RPMI8226 (cell line): ENCODE measurements around the gene TSPAN31.

ENCODE experiments used
- DNase-seq: peaks from one replicate; pipeline ENCODE4 v3.0.0-alpha.2; 2015

TSPAN31 gene

DNA sequence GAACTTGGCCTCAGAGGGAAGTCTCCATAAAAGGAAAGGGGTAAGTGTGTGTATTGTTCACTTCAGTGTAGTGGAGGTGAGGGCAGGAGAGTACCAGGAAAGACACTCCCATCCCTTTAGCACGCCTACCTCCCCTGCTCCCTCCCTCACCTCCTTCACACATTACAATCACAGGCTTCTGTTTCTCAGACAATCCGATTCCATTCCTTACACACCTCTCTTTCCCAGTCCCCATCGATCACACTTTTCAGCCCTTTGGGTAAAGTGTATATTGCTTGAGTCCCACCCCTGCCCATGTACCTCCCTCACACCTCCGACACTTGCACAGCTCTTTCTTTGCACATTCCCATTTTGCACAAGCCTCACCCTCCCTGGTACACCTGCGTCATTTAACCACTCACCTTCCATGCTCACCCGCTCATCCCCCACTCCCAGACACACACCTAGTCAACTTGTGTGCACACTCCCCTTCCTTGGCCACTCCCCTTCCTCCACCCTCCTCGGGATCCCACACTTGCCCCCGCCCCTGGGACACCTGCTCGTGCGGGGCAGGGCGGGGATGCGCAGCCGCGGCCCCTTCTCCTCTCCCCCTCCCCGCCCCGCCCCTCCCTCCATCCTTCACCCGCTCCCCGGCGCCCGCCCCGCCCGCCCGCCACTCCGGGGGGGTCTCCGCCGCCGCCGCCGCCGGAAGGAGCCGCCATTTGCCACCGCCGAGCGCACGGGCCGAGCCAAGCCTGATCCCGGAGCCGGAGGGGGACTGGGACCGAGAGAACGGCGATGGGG is 9.8 kb downstream of the TSPAN31 start, which contains the start of gene MARCHF9:
TSS of gene MARCHF9 (plus strand) at position 693 of the 783 bp plus-strand sequence. CDS start 426 bp downstream, outside the sequence.
- DNase-seq: peak; percentile 96

DNA sequence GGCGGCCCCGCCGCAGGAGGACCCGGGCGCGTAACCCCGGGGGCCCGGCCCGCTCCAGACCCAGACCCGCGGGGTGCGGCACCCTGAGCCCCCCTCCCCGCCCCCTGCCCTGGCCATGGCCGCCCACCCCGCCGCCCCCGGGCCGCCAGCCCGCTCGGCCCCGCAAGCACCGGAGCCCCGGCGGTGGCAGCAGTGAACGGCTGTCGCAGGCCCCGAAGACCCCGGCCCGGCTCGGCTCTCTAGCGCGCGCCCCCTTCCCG is 10.3 kb downstream of the TSPAN31 start:
- no peak for DNase-seq

DNA sequence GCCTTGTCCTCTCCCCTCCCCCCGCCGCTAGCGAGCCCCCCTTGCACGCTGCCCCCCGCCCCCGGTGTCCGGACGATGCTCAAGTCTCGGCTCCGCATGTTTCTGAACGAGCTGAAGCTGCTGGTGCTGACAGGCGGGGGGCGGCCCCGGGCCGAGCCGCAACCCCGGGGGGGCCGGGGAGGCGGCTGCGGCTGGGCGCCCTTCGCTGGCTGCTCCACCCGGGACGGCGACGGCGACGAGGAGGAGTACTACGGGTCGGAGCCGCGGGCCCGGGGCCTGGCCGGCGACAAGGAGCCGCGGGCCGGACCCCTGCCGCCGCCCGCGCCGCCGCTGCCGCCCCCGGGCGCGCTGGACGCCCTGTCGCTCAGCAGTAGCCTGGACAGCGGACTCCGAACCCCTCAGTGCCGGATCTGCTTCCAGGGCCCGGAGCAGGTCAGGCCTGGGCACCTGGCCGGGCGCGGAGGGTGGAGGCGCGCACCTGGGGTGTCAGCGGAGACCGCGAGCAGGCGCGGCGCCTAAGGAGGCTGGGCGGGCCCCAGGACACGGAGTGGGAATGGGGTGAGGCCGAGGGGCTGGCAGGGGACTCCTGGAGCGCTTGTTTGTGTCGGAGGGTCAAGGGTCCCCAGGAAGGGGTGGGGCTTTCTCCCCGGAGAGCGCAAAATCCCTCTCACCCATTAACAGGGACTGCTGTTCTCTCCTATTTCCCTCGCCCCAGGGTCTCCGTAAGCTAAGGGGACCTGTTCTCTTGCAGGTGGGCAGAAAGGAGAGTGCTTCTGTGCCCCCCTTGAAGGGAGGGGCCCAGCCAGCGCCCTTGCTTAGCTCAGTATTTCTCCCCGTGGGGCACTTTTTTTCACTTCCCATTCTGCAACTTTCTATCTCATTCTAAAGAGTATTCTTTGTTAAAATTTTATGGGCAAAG is 10.9 kb downstream of the TSPAN31 start:
- peak; percentile 69 for DNase-seq

DNA sequence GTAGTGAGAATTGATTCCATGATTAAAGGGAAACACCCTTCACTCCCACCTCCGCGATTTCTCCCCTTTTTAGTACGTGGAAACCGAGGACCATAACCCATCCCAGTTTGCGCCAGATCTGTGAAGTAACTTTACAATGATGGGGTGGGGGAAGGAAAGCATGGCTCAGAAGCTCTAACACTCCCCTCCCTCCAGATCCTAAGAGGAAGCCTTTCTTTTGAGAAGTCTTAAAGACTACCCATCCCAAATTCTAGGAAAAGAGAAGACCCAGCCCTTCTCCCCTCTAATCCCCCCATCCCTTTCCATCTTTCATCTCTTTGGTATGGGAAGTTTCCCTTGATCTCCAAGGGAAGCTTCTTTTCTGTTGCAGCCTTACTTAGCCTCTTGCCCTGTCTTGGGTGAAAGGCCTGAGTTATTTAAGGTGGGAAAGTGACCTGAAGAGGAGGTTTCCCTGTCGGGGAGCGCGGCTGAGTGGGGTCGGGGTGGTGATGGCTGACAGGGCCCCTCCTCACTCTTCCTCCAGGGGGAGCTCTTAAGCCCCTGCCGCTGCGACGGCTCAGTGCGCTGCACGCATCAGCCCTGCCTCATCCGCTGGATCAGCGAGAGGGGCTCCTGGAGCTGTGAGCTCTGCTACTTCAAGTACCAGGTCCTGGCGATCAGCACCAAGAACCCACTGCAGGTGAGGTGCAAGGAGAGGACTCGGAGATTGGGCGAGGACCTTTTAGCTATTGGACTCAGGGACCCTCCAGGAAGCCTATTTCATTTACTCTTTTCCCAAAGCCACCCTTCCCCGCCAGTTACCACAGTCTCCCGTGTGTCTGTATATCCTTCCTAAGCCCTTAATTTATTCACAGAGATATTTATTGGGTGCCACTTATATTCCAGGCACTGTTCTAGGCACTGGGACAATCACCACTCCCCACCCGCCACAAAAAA is 11.8 kb downstream of the TSPAN31 start:
- DNase-seq: peak; percentile 84

DNA sequence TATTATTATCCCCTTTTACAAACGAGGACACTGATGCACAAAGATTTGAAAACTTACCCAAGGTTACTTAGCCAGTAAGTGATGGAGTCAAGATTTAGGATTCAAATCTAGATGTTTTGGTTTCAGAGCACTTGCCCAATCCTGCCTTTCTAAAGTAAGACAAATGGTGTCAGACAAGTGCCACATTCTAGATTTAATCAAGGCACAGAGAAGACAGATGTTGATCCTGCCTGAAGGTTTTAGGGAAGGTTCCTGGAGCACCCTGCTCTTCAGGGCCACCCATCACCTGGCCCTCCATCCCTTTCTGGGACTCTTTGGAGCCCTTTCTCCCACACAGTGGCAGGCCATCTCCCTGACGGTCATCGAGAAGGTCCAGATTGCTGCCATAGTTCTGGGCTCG is 12.9 kb downstream of the TSPAN31 start:
- DNase-seq: no peak

DNA sequence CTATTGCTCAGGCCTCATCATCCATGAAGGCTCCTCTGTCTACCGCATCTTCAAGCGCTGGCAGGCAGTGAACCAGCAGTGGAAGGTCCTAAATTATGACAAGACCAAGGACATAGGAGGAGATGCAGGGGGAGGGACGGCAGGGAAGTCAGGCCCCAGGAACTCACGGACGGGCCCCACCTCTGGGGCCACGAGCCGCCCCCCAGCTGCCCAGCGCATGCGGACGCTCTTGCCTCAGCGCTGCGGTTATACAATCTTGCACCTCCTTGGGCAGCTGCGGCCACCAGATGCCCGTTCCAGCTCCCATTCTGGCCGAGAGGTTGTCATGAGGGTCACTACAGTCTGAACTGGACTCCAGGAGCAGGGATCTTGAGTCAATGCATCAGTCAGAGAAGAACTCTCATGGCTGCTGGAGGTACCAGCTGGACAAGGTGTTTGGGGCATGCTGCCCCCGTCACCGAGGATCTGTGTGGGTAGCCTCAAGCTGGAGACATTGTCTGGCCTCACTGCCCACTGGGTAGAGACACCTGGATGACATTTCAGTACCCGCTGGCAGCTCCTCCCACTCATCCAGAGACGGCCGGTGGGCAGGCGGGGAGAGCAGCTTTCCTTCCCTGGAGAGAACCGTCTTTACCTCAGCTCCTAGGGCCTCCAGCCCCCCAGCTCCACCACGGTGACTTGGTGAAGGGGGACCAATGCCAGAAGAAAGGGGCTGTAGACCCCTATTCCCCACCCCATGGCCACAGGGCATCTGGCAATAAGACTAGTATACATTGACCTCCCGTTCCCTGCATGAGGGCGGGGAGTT is 13.9 kb downstream of the TSPAN31 start:
- DNase-seq: no peak

DNA sequence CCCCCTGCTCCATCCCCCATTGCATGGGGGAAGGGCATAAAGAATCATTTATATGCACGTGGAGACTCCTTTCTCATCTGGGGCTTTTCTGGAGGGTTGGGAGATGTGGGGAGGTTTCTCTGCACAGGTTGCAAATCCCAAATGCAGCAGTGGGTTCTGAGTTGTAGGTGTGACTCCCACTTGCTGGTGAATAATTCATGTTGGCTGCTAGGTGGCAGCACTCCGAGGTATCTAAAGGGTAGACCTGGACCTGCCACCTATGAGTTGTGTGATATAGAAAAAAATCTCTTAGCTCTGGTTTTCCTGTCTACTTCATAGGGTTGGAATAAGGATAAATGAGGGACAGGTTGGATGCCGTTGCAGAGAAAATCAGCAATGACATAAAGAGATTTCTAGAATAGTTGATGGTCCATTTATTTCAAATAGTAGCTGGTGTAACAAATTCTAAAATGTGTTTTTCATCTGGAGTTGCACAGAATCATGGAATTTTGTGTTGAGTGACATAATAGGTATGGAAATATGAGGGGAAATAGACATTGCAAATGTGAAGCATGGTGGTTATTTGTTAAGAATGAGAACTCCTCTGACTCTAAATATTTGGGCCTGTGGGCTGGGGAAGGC is 14.6 kb downstream of the TSPAN31 start:
- peak; percentile 69 for DNase-seq

DNA sequence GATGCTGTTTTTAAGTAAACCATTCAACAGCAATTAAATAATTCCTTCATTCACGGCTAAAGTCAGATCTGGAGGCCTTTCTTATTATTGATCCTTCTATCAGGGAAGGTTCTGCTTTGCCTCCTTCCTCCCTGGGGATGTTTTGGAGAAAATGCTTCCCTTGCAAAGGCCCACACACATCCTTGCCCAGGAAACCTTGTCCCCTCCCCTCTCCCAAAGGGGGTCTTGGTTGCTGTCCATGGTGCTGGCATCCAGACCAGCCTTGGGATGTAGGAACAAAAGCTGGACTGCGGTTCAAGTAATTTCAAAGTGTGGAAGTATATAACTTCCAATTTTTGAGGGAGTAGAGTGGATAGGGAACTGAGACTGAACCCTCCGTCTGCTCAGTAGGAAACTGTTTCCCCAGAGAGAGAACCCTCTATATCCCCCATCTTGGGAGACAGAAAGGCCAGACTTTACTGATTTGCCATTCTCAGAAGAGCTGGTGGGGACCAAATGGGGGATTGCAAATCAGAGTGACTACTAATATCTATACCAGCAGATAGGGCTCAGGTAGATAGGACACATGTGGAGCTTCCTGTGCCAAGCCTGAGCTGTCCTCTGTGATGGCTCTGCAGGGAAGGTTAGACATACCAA is 15.6 kb downstream of the TSPAN31 start:
- no peak for DNase-seq

DNA sequence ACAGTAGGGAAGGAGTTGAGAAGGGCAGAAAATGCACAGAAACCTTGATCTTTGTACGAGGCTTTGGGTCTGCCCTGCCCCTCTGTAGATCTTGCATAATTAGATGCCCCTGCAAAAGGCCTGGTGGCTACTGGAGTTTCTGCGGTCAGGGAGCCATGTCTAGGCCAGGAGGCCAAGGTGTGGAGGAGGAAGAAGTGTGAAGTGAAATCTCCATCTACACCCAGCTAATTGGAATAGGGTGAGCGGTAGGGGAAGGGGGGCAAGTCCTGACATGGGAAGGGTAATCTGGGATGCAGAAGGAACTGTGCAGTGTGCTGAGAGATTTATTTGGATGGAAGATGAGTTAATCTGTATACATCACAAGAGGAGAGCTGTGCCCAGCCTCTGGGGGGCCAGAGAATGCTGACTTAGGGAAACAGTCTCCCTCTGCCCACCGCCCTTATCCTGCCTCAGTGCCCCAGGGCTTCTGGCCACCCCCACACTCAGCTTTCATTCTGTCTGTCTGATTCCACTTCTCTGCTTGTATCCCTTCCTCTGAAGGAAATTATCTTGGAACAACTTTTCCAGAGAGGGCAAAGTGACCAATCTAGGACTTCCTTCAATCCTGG is 16.7 kb downstream of the TSPAN31 start:
- DNase-seq: no peak

DNA sequence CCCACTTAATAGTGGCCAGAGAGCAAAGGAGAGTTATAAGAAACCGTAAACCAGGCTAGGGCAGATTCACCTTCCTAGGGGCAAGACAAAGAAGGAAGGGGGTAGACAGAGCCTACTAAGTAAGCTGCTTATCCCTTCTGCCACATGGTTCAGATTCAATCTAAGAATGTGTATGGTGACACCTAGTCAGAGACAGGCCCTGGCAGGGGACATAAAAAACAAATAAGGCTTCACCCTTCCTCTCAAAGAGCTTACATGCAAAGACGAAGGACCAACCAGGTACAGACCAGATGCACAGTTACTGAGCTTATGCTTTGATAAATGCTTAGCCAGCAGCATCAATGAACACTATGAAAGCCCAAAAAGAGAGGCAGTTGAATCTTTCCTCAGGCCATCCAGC is 17.6 kb downstream of the TSPAN31 start:
- no peak for DNase-seq

DNA sequence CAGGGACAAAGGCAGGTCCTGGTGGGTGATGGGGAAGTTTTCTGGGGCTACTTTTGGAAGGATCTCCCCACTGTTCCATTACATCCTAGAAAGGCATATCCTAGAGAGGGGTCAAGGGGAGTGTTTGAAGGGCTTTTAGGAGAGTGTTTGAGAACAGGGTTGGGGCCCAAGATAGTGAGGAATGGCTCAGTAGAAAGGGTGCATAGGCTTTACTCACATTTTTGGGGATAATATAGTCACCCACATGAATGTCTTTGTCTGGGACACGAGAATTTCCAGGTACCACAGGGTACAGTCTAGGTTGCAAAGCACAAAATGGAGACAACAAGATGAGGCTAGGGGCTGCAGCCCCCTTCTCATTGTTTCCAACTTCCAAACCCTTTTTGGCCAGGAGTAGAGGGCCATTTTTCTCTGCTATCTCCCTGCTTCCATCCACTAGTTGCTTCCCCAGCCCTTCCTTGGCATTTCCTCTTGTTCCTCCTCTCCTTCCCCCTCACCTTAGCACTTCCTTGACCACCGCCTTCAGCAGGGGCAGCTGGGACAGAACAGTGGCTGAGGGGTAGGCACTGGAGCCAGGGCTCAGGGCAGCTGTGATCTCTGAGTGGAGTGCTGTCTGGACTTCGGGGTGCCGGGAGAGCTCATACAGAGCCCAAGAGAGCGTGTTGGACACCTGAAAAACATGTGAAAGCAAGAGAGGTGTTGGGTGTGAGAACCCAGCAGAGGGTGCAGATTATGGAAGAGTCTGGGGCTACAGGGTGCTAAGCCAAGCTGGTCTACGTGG is 19.2 kb downstream of the TSPAN31 start:
- DNase-seq: no peak

DNA sequence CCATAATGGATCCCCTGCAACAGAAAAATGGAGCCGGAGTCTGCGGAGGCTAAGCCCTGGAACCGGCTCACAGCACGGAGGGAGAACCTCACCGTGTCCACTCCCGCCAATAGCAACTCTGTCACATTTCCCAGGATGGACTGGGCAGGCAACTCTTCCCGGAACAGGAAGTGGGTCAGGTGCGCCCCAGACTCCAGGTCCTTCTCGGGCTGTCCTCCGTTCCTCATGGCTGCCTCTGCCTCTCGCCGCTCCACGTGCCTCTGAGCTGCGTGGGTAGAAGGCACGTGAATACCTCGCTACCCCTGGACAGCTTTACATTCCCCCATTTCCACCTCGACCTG is 19.8 kb downstream of the TSPAN31 start:
- DNase-seq: no peak

DNA sequence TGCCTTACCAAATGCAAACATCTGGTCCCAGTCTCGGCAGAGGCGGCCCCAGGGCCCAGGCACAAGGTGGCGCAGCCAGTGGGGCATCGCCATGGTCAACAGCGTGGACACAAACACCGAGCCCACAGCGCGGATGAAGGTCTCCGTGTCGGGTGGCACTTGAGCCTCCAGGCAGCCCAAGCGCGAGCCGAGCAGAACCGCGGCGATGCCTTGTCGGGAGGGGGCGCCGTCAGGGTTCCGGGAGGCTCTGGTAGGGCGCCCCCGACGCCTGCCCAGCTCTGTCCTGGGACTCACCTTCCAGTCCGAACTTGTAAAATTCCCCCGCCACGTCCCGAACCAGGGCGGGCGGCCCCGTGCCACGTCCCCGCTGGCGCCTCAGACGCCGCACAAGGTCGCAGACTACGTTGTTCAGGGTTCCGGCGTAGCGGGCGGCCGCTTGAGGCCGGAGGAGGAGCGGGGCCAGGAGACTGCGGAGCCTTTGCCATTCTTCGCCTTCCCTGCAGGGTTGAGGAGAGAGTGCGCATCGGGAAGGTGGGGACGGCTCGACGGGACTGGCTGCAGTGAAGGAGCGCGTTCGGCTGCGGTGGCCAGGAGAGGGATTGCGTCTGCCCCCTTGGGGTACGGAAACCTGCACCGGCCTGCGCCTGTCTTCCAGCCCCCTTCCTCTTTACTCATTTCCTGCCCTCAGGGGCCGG is 20.3 kb downstream of the TSPAN31 start:
- DNase-seq: peak; percentile 68

DNA sequence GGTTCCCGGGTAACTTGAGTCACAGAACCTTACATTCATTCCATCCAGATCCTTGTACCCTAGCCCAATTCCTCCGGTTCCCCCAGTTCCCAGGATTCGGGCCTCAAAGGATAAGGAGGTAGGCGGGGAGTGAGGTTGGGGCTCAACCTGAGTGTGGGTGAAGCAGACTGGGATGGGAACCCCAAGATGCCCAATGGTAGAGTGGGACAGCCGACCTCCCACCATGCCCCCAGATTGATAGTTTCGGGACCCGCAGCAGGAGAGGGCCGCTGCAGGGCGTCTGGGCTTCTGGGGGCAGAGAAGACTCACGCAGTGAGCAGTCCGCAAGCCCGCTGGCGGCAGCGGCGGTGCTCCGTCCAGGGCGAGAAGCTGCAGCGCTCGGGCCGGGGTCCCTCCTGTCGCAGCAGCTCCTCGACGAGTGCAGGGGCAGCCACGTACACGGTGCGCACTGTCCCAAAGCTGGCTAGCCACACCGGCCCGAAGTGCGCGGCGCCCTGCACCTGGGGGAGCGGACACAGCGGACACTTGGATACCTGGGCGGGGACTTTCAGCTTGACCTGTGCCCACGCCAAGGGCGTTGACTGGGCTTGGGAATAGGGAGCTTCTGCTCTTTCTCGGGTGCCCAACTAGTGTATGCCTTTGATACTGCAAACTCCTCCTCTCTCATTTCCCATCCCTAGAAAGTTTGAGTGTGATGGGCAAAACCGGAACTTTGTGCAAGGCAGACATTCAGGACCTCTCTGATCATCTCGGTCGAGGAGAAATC is 21.0 kb downstream of the TSPAN31 start:
- DNase-seq: no peak

DNA sequence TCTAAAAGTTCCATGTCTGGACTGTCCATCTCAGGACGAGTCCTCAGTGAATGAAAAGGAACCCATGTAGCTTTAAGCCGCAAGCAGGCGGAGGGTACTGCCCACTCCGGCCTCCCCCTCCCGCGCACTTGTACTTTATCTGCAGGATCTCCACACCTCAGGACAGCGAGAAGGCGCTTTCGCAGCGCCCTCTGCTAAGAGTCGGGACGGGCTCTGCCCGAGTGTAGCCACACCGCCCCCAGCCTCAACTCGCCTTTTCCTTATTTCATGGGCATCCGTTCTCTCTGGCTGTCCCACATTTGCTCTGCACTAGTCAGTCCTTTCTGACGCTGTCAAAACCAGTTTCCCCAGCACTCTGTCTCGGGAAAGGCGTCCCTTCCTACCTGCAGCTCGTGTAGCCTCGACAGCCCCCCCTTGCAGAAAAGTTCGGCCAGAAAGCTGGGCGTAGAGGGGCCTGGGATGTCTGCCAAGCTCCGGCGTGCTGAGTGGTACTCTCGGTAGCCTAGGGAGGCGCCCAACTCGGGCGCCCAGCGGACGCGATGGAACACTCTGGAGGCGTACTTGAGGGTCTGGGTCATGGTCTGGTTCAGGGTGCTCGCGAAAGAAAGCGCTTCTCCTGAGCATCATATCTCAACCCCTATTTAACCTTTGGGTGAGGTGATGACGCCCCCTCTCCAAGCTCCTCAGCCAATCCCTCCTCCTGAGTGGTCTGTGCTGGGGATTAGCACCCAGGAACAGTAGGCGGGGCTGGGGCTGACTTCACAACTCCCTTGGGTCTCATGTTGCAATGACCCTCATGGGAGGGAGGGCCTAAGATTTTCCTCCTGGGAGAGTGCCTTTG is 21.8 kb downstream of the TSPAN31 start, which contains the start of gene CYP27B1:
TSS of gene CYP27B1 (minus strand) at position 615 of the 841 bp plus-strand sequence. CDS start at position 578, 37 bp downstream.
- no peak for DNase-seq

DNA sequence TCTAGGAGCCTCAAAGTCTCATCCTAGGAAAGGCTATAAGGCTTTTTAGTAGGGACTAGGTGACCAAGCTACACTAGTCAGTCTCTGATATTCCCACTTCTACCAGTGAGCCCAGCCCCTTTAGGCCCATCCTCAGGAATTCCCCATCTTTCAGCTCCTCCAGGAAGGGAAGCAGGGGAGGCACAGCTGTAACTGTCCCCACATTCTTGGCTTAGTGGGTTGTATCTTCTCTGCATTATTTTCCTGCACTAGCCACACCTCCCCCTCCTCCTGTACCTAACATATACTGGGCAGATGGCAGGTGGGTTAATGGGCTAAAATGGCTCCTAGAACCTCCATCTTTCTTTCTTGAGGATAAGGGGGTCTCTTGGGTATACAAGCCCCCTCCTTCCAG is 22.5 kb downstream of the TSPAN31 start:
- no peak for DNase-seq

DNA sequence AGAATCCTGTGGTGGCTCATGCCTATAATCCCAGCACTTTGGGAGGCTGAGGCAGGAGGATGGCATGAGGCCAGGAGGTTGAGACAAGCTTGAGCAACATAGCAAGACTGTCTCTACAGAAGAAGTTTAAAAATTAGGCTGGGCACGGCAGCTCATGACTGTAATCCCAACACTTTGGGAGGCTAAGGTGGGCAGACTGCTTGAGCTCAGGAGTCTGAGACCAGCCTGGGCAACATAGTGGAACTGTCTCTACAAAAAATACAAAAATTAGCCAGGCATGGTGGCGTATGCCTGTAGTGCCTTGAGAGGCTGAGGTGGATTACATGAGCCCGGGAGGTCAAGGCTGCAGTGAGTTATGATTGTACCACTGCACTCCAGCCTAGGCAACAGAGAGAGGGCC is 23.0 kb downstream of the TSPAN31 start:
- DNase-seq: no peak
